Measurements from ENCODE around the gene PRKCZ. TPM values are rescaled to one million over a fixed set of nuclear protein-coding genes. Genes with fewer than 3 reads are reported as not detected.
"Not testable (repeated sequence)": the region's sequence is repeated elsewhere in the genome, so short reads cannot be mapped to it uniquely, and the experiment has no call there.

The PRKCZ gene
- total RNA-seq, 1 experiment from 2014 or later = 1.6 TPM

DNA sequence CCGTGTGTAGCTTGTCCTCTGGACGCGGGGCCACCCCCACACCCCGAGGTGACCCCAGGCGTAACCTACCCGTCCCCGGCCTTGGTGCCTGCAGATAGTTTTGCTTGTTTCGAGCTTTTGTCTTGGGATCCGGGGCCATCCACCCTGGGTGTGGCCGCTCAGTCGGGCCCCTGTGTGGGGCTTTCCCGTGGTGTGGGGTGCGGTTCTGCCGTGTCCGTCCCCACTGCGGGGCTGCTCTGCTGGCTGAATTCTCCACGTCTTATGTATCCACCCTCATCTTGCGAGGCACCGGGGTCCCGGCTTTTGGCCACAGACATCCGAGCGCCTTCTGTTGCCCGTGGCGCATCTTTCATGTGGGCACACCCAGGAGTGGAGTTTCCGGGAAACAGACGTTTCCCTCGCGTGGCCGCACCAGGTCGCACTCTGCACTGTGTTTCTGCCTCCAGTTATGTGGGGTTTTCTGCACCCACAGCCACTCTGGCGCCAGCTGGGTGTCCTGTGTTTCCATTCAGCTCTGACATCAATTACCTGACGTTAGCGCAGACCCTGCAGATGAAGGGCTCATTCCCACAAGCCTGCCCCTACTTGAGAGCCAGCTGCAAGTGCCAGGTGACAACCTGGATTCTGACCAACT is 64.9 kb downstream of the PRKCZ start:
- no peak for DNase-seq (ENCODE audit: low spot score)

DNA sequence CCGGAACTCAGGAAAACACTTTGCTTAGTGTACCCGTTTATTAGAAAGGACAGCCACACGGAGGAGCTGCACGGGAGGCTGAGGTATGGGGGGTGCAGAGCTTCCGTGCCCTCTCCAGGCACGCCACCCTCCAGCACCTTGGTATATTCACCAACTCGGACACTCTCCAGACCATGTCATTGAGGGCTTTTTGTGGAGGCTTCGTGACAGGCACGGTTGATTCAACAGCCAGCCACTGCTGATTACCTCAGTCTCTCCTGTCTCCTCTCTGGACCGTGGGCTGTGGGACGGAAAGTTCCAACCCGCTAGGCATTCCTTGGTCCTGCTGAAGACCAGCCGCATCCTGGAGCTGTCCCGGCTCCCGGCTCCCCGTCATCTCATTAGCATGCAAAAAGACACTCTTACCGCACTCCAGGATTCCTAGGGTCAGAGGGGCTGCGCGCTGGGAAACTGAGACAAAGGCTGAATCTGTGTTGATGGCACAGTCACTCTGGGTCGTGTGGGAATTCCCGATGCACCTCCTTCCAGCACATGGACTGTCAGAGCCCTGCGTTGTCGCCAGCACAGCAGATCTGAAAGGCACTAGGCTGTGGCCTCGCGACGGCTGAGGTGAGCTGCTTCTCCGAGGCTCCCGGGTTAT is 65.6 kb downstream of the PRKCZ start:
- no peak for DNase-seq (ENCODE audit: low spot score)

DNA sequence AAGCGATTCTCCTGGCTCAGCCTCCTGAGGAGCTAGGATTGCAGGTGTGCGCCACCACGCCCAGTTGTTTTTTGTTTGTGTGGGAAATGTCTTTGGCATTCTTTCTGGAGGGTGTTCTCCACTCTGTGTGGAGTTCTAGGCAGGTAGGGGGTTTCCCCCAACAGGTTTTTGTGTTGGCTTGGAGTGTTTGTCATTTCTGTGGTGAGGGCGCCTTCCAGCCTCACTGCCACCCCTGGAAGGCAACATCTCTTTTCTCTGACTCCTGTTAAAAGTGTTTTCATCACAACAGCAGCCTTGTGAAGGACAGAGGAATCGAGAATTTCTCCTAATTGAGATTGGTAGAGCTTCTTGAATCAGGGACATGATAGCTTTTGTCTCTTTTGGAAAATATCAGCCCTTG is 69.7 kb downstream of the PRKCZ start:
- no peak for DNase-seq (ENCODE audit: low spot score)

DNA sequence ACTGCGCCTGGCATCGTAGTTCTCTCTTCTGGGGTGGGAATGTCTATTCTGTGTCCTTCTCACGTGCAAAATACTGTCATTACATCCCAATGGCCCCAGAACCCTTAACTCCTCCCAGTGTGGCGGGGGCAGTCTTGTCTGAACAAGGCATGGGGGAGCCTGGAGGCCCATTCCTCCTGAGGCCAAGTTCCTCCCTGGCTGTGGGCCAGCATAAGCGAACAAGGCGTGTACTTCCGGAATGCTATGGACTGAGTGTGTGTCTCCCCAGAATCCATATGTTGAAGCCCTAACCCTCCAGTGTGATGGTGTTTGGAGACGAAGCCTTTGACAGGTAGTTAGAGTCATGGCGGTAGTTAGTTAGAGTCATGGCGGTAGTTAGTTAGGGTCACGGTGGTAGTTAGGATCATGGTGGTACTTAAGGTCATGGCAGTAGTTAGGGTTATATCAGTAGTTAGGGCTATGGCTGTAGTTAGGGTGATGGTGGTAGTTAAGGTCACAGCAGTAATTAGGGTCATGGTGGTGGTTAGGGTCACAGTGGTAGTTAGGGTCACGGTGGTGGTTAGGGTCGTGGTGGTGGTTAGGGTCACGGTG is 71.0 kb downstream of the PRKCZ start:
- no peak for DNase-seq (ENCODE audit: low spot score)

DNA sequence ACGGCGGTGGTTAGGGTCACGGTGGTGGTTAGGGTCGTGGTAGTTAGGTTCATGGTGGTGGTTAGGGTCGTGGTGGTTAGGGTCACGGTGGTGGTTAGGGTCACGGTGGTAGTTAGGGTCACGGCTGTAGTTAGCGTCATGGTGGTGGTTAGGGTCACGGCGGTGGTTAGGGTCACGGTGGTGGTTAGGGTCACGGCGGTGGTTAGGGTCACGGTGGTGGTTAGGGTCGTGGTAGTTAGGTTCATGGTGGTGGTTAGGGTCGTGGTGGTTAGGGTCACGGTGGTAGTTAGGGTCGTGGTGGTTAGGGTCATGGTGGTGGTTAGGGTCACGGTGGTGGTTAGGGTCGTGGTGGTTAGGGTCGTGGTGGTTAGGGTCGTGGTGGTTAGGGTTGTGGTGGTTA is 71.6 kb downstream of the PRKCZ start:
- DNase-seq (ENCODE audit: low spot score) = not testable (repeated sequence)

DNA sequence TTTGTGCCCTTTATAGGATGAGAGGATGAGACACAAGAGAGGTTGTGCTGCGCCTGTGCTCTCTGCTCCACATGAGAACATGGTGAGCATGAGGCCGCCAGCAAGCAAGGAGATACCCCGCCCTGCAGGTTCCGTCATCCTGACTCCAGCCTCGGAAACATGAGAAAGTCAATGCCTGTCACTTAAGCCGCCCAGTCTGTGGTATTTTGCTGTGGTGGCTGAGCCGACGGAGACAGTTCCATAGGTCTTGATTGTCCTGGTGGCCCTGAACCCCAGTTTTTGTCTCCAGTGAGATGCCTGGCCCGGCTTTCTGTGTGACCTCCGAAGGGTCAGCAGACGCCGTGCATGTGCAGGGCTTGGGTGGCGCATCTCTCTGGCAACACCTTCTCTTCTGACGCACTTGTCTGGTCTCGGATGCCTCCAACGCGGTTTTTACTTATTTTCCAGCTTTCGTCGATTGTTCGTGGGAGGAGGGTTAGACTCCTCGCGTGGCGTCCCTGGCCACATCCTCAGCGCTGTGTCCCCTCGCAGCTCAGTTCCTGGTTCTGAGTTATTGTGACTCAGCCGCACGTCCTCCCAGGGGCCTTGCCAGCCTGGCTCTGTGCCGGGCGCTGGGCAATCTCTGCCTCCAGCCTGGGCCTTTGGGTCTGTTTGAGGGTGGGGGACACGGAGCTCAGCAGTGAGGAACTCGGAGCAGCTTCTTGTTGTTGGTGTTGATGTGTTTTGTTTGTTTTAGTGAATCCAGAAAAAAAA is 74.4 kb downstream of the PRKCZ start:
- DNase-seq (ENCODE audit: low spot score) = no peak

DNA sequence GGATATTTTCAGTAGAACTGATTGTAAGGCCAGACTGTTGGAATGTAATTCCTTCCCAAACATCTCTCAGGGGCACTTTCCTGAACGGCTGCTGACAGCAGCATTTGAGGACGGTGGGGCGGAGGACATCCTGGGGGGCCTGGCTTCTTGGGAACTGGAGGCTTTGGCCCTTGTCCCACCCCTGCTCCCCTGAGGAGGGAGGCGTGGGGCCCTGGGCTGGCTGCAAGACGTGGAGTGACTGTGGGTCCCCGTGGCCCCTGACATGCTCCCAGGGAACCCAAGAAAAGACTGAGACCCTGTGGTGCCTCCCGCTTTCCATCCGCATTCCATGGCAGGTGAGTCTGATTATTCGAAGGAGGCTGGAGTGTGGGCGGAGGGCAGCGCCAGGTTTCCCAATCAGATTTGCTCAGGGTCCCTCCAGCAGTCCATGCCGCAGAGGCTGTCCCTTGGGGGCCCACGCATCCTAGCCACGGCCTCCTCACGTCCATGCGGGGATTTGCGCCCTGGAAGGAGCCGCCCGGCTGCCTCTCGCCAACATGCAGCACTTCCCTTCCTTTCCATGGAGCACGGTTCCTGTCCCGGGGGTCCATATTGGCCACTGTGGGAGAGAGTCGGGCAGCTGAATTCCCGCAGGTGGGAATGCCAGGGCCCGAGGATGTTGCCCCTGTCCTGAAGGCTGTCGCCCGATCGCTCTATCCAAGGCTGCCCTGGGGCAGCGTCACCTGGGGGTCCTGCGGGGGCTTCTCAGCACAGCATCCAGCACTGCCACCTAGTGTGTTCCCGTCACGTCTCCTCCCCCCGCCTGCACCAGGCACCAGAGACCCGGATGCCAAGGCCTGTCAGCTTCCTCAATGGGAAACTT is 75.4 kb downstream of the PRKCZ start:
- DNase-seq (ENCODE audit: low spot score) = no peak

DNA sequence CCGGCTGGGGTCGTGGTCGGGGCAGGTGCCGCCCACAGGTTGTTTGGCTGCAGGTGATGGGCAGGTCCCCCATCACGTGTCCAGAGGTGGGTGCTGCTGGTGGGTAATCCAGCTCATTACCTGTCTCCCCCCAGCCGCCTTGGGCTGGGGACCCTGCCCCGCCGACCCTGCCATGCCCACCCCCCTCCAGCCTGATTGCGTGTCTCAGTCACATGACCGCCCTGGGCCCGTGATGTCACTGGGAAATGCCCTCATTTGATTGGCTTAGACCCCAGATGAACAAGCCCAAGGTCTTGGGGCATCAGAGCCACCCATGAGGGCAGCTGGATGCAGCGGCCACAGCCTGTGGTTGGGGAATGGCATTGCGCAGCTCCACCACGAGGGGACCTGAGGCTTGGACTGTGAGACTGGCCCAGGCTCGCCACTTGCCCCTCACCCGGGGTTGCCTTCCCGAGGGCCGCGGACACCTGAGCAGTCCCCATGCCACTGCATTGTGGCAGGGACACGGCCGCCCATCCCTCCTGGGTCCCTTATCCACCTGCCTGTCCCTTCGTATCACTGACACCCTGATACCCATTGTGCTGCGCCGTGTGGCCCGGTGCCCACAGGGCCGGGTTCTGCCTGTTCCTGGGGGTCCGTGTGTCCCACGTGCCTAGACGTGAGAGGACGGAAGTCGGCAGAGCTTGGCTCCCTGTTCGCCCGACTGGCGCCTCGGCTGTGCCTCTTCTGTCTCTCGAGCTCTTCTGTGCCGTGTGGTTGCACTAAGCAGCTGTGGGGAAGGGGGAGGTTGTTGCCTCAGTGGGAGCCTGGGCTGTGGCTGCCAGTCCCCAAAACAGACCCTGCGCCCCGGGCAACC is 76.3 kb downstream of the PRKCZ start:
- no peak for DNase-seq (ENCODE audit: low spot score)

DNA sequence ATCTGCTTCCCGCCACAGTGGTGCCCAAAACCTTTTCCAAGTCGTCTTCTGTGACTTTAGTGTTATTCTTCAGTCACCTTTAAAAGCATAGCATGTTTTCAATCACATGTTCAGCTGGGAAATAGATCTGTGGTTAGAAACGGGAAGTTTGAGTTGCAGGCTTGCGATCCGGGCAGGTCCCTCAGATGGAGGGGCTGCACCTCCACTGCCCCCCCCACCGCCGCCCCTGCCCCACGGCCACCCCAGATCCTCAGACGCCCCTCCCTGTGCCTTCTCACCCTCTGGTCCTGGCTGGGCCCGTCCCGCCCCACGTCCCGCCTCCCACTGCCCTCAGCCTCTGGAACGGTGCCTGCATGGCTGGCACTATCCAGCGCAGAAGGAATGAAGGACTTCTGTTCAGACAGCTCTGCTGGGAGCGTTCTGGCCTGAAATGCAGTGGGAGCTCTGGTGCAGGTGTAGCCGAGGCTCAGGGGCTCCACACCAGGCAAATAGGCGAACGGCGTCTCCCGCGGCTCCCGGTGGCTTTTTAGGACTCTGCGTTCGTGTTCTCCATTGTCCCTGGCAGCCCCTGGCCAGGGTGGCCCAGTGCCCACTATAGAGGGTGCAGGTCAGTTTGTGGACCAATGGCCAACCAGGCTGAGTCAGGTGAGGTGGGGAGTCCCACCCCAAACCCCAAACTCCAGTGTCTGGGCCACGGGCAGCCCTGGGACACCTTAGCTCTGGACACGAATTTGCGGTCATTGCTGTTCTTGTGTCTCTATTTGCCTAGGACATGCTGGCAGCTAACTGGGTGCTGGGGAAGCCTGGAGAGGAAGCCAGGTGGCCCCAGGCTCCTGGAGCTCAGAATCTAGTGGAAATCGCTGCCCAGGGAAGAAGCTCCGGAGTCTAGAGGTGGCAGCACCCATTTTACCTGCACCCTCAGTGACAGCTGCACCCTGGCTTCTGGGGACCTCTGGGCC is 77.3 kb downstream of the PRKCZ start:
- DNase-seq (ENCODE audit: low spot score) = no peak

DNA sequence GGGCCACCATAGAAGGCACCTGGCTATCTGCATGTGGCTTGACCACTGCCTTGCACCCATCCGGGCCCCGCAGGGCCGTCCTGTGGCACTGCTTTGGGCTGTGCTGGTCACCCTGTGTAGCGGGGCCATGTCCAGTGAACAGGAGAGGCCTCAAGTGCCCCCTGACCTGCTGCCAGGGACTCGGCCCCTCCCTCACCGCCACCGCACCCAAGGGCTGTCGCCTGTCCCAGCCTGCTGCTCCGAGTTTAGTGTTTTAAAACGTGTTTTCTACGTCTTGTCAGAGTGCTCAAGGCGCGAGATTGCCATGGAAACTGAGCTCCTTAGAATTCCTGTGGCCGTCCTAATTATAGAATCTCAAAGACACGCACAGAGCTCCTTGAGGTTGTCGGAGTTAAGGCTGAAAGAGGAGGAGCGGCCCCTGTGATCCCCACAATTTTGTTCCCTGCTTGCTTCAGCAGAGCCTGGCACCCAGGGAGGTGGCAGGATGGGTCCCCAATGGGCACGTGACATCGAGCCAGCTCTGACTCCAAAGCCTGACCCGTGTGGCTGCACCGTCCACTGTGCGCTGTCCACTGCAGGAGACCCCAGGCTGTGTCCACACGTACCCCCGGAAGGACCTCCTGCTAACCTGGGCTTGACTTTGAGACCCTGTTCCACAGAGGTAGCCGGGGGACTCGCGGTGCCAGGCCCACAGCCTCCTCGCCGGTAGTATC is 78.1 kb downstream of the PRKCZ start:
- peak; percentile 29 for DNase-seq (ENCODE audit: low spot score)

DNA sequence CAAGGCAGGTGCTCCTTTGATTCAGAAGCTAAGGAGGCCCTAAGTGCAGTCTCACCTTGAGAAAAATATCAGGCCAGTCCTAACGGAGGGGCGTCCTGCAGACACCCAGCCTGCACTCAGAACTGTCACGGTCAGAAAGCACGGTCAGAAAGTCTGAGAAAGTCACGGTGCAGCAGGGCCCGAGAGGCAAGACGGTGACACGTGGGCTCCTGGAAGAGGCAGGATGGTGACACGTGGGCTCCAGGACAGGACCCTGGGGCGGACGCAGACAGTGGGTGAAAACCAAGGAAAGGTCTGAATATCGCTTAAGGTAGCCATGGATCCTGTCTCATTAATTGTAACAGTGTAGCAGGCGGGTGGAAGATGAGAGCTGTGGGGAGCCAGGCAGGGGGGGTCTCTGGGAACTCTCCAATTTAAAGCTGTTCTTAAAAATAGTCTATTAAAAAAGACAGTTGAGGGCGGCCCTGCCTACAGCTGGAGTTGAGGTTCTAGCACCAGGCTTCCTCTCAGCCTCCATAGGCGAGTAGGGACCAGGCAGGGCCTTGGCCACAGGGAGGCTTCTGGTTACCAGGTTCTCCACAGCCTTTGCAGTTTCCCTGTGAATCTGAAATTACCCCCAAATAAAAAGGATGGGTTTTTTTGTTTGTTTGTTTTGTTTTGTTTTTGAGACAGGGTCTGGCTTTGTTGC is 79.2 kb downstream of the PRKCZ start:
- DNase-seq (ENCODE audit: low spot score) = no peak

DNA sequence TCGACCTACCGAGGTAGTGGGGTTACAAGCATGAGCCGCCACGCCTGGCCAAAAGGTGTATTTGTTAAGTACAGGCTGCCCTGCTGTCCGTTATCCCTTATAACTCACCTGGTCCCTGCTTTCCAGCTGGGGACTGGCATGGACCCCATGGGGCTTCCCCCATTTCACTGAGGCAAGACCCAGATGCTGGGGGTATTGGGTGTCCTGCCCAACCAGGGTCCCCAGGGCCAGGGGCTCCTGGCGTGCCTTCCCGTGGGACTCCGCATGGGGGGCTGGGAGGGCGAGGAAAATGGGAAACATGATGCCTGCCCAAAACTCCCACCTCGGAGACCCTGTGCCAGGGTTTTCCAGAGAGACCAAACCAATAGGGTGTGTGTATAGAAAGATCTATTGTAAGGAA is 79.9 kb downstream of the PRKCZ start:
- DNase-seq (ENCODE audit: low spot score) = no peak

DNA sequence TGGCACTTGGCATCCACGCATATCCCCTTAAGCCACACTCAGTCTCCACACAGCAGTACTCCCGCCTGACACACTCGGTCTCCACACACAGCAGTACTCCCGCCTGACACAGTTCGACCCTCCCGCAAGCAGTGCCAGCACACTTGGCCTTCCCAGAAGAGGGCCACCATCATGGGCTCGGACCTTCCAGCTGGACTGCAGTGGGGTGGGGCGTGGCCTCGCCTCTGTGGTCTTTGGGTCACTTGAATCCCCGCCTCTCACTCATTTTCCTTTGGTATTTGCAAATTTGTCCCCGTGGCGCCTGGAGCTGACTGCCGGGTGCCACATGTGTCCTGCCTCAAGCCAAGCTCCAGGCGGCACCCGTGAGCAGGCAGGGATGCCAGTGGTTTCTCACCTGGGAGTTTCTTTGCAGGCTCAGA is 80.7 kb downstream of the PRKCZ start:
- no peak for DNase-seq (ENCODE audit: low spot score)

DNA sequence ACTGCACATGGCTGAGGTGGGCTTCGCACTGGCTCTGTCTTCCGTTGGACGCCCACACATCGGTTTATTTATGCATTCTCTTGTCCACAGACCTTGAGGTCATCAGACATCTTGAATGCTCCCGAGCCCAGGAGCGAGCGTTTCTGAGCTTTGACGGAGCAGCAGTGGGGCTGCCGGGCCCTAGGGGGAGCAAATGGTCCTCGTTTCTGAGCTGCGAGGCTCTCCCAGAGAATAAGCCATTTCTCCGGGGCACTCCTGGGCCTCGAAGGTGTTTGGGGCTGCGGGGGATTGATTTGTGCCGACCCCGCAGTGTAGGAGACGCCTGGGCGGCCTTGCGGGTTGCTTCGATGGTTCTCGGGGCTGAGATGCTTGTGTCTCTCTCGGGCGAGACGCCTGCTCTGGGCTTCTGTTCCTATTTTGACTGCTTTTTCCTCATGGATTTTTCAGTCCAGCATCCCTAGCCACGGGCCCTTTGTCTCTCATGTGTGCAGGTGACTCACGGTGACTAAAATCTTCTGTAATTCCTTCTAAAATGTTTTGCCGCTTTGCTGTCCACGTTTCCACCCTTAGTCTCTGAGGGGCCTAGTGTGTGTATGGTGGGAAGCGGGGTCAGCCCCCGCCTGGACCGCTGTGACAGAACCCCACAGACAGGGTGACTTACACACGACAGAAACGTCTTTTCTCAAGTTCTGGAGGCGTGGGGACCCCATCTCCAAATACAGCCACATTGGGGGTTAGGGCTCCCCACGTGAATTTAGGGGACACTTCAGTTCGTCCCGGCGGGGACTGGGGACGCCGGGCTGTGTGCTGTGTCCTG is 82.2 kb downstream of the PRKCZ start:
- peak; percentile 31 for DNase-seq (ENCODE audit: low spot score)

DNA sequence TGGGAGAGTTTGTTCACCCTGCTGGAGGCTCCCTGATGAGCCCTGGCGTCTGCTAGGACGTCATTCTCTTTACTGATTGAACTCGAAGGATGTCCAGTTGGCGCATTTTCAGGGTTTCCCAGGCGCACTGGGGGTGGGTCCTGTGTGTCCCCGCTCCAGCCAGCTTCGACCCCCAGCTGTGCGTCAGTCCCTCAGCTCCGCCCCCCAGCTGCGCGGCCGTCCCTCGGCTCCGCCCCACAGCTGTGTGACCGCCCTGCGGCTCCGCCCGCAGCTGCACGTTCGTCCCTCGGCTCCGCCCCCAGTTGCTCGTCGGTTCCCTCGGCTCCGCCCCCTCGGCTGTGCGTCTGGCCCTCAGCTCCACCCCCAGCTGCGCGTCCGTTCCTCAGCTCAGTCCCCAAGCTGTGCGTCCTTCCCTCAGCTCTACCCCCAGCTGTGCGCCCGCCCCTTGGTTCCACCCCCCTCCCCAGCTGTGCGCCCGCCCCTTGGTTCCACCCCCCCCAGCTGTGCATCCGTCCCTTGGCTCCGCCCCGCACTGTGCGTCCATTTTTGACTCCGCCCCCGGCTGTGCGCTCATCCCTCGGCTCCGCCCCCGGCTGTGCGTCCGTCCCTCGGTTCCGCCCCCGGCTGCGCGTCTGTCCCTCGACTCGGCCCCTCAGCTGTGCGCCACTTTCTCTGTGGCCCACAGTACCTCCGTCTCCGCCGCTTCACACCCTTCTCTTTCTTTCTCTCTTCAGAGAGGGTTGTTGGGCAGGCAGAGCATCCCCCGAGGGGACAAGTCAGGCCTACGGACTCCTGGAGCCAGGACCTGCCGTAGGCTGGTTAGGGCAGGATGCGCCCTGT is 83.0 kb downstream of the PRKCZ start:
- peak; percentile 60 for DNase-seq (ENCODE audit: low spot score)

DNA sequence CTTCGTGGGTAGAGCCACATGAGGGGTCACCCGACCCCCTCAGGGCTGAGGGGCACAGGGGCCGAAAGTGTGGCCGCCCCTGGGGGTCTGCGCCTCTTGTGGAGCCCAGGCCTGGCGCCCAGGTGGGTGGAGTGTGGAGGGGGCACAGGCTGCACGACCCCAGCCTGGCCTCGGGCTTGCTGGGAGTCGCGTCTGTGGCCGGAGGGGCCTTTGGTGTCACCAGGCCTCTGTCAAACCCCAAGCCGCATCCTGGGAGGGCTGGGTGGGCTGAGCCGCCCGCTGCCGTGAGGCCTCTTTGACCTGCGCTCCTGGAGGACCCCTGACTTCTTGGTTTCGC is 83.6 kb downstream of the PRKCZ start:
- no peak for DNase-seq (ENCODE audit: low spot score)

DNA sequence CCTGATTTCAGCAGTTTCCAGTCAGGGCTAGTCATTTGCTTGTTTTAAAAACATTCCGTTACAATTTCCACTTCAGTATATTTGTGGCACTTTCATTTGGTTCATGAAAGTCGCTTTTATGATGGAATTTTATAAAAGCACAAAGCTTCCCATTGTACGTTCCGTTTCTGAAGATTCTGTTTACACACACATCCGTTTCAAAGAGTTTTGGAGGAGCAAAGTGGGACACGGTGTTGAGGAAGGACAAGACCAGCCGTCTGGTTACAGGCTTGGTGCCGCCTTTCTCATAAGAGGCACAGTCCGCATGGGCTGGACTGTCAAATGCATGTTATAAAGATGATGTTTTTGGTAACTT is 84.0 kb downstream of the PRKCZ start:
- no peak for DNase-seq (ENCODE audit: low spot score)
